OCI-LY7 (cell line): ENCODE data around the gene XPR1. TPM values are rescaled to one million over a fixed set of nuclear protein-coding genes. Genes with fewer than 3 reads are reported as not detected.

Experiments used
- BruUV-seq: library from RNA; stranded (reverse); fragments of 400-500 nt; replicated peaks from 2 replicates; lab custom pipeline; 2021; lab: Mats Ljungman, UMichigan
- CTCF ChIA-PET: fragments of 300-600 bp; sonication (Branson Sonifier 250); formaldehyde crosslinking; loops from one replicate; lab custom pipeline; 2022; ENCODE audit warnings: antibody characterized with exemption; ENCODE audit not compliant: unreplicated experiment; lab: Charles Lee
- POLR2A ChIA-PET: fragments of 300-600 bp; sonication (Branson Sonifier 250); formaldehyde crosslinking; loops from one replicate; lab custom pipeline; 2022; ENCODE audit warnings: antibody characterized with exemption; lab: Charles Lee
- DNase-seq: peaks from one replicate; pipeline ENCODE4 v3.0.0-alpha.2; 2015; ENCODE audit warnings: low spot score
- H2AFZ ChIP-seq: fragments of 200-600 bp; sonication (generic), shearing (Covaris generic); 2 replicates; pipeline ENCODE4 v1.6.1; 2014; ENCODE audit warnings: mild to moderate bottlenecking, antibody characterized with exemption, low read length, moderate library complexity
- H3K27ac ChIP-seq: fragments of 200-600 bp; sonication (generic); 2 replicates; pipeline ENCODE4 v1.5.1; 2014; ENCODE audit warnings: mixed run types, low read depth, mild to moderate bottlenecking, moderate library complexity, low read length, inconsistent platforms; ENCODE audit not compliant: poor library complexity, severe bottlenecking
- H3K36me3 ChIP-seq: fragments of 200-600 bp; sonication (generic); 2 replicates; pipeline ENCODE4 v1.6.1; 2014; ENCODE audit warnings: mild to moderate bottlenecking, antibody characterized with exemption, low read length, moderate library complexity, mixed read lengths; ENCODE audit not compliant: insufficient read depth
- H3K4me1 ChIP-seq: fragments of 200-600 bp; sonication (generic); 2 replicates; pipeline ENCODE4 v1.5.1; 2014; ENCODE audit warnings: mild to moderate bottlenecking, low read length; ENCODE audit not compliant: insufficient read depth, poor library complexity, severe bottlenecking
- H3K4me2 ChIP-seq: fragments of 200-600 bp; sonication (generic); 2 replicates; pipeline ENCODE4 v1.6.1; 2014; ENCODE audit warnings: mild to moderate bottlenecking, low read length
- H3K4me3 ChIP-seq: fragments of 200-600 bp; sonication (generic); 2 replicates; pipeline ENCODE4 v1.5.1; 2014; ENCODE audit warnings: mild to moderate bottlenecking, low read depth, low read length; ENCODE audit not compliant: poor library complexity, severe bottlenecking
- H3K79me2 ChIP-seq: fragments of 200-600 bp; sonication (generic); 2 replicates; pipeline ENCODE4 v1.6.1; 2016; ENCODE audit warnings: low read depth, mild to moderate bottlenecking, low read length, moderate library complexity, mixed read lengths; ENCODE audit not compliant: insufficient read depth
- H3K9me2 ChIP-seq: fragments of 200-600 bp; sonication (generic); 2 replicates; pipeline ENCODE4 v1.6.1; 2016; ENCODE audit warnings: mild to moderate bottlenecking, low read length, mixed read lengths; ENCODE audit not compliant: insufficient read depth
- H3K9me3 ChIP-seq: fragments of 200-600 bp; sonication (generic); 2 replicates; pipeline ENCODE4 v1.6.1; 2014; ENCODE audit warnings: mild to moderate bottlenecking, mixed run types, low read length, mixed read lengths
- H4K20me1 ChIP-seq: fragments of 200-600 bp; sonication (generic); 2 replicates; pipeline ENCODE4 v1.6.1; 2014; ENCODE audit warnings: mild to moderate bottlenecking, antibody characterized with exemption, low read length, moderate library complexity, mixed read lengths; ENCODE audit not compliant: insufficient read depth
- EZH2phosphoT487 ChIP-seq: fragments of 200-600 bp; sonication (generic); IDR thresholded peaks from 2 replicates; pipeline ENCODE4 v1.6.1; 2018; ENCODE audit warnings: low read depth, borderline replicate concordance, mild to moderate bottlenecking, mixed run types, antibody characterized with exemption, low read length, moderate library complexity, mixed read lengths
- intact Hi-C: fragments of 100-400 bp; cut with micrococcal nuclease; formaldehyde crosslinking; loops from one replicate; pipeline ENCODE4 v1.10.0; 2022; ENCODE audit not compliant: unreplicated experiment
- total RNA-seq, 2 experiments: library from RNA; depleted of rRNA in 1 of 2; stranded (reverse); fragments of >200 nt in 1 of 2; shearing (Covaris generic) in 1 of 2; gene quantifications; 2 replicates each; pipeline ENCODE4 v1.2.3, GENCODE V29; 2014 to 2022
- TF ChIP-seq, protein P1 (sequence below): fragments of 200-600 bp; sonication (generic); conservative IDR thresholded peaks from 2 replicates; pipeline ENCODE4 v1.5.1; 2014; ENCODE audit warnings: mild to moderate bottlenecking, antibody characterized with exemption, low read length, moderate library complexity, mixed read lengths

Gene XPR1
- total RNA-seq, 2 experiments from 2014 or later, result 8.6 to 17.2 TPM

DNA sequence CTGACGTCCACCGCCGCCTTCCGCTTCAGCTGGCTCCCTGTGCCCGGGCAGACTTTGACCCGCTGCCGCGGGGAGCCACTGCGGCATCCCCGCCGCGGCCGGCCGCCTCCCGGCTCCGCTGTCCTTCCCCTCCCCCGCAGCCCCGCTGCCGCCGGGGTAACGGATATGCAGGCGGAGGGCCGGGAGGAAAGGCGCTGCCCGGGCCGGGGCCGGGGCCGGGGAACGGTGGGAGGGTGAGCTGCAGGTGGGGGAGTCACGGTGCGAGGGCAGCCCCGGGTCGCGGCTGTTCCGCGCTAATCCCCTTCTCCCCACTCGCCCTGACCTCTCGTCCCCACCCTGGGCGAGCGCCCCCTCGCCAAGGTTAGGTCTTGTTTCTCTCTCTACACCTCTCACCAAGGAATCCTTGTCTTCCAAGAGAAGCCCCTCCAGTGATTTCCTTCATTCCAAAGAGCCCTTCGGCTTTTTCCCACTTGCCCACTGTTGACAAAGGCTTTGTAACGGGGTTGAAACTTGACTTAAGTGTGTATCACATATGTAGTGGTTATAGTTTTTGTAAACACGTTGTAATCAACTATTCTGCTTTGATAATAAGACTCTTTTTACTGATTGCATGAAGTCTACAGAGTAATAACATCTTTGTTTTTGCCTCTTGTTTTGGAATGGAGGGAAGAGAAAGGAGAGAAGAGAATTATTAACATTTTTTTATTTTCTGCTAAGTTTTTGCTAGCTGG, 669 bp downstream of the XPR1 start:
- intact Hi-C loops, result loop anchor here (1.0 to 5.0 kb wide), 4 partner anchors 129 to 510 kb away; partner anchors contain the start of gene MR1
- H3K79me2 ChIP-seq, result peaks cover 35% of the 10 kb centered on the region; the same call in 1 of the 2 replicates

DNA sequence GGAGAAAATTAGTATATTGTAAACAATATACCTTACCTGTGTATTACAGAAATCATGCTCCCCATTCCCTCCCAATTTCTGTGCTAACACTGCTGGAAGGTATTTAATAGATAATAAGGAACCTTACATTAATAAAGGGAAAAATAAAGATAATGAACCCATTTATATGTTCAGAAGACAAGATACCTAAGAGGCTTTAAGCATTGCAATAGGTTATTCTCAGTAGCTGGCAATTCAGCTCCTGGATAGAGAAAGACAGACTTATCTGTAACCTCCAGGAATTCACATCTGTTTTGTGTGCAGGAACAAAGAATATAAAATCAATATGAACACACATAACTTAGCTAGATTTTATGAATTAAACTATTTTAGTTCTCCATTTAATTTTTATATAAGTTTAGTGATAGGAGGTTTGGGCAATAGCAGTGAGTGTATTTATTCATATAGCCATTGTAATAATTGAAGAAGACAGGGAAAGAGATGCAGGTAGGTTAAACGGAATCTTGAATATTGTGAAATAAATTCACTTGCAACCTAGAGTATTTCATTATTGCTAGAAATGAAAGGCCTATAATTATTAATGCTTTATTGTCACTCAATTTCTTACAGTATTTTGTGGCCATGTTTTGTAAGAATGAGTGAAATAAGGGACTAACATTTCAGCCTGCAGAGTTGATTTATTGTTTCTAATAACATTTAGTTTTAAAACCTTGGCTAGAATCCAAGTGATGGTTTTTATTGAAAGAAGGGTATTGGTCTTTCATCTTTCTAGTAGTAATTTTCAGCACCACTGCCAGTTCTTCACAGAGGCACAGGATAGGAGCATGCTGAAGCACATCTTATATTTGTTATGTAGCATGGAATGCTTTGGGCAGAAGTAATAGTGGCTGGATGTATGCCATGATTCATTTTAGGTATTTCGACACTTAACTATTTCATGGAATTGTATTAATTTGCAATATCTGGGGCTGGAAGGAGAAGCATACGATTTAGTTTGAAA, 1.5 kb downstream of the XPR1 start:
- POLR2A ChIA-PET, result interaction anchor here (0.5 to 2.7 kb wide), 3 partner anchors 23 to 1601 kb away, joined by 3 to 8 read pairs (median 5); no protein-coding TSS in a partner anchor
- Histone ChIP-seq H2AFZ (0 out of 2 replicates have a peak overlapping the region, but pooled peaks have one; percentile 12), H3K9me2 (no peaks in the 10 kb centered on the region), H3K36me3 (no peaks in the 10 kb centered on the region), H3K79me2 (peaks cover 35% of the 10 kb centered on the region; the same call in 1 of the 2 replicates), H3K4me1 (peaks cover 25% of the 10 kb centered on the region), H3K27ac (no peak overlapping the region), H3K9me3 (no peaks in the 10 kb centered on the region), H4K20me1 (peaks cover 17% of the 10 kb centered on the region), H3K4me2 (peak overlapping the region; percentile 96), H3K4me3 (peak overlapping the region; percentile 82)
- BruUV-seq, result TSS peak; percentile 49
- intact Hi-C loops, result loop anchor here (5.0 kb wide), 2 partner anchors 229 to 509 kb away; no protein-coding TSS in a partner anchor
- DNase-seq, result peak; percentile 3
- TF ChIP-seq EZH2phosphoT487, result no peak
- TF ChIP-seq, protein P1, sequence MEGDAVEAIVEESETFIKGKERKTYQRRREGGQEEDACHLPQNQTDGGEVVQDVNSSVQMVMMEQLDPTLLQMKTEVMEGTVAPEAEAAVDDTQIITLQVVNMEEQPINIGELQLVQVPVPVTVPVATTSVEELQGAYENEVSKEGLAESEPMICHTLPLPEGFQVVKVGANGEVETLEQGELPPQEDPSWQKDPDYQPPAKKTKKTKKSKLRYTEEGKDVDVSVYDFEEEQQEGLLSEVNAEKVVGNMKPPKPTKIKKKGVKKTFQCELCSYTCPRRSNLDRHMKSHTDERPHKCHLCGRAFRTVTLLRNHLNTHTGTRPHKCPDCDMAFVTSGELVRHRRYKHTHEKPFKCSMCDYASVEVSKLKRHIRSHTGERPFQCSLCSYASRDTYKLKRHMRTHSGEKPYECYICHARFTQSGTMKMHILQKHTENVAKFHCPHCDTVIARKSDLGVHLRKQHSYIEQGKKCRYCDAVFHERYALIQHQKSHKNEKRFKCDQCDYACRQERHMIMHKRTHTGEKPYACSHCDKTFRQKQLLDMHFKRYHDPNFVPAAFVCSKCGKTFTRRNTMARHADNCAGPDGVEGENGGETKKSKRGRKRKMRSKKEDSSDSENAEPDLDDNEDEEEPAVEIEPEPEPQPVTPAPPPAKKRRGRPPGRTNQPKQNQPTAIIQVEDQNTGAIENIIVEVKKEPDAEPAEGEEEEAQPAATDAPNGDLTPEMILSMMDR, result no peak
- CTCF ChIA-PET, result no interaction called here

More for the DNA sequence above, 669 bp downstream of the XPR1 start:
- Histone ChIP-seq H3K9me3 (no peaks in the 10 kb centered on the region), H3K4me1 (peaks cover 25% of the 10 kb centered on the region), H3K4me2 (peak overlapping the region; percentile 96), H3K4me3 (peak overlapping the region; percentile 82), H3K36me3 (no peaks in the 10 kb centered on the region), H3K9me2 (no peaks in the 10 kb centered on the region), H4K20me1 (peaks cover 17% of the 10 kb centered on the region), H2AFZ (peak overlapping the region; percentile 12), H3K27ac (peak overlapping the region; percentile 76)
- peak; percentile 70 for DNase-seq
- TF ChIP-seq EZH2phosphoT487, result no peak
- TF ChIP-seq, protein P1, result peak; percentile 69
- ChIA-PET CTCF (no interaction called here), POLR2A (interaction anchor here (0.5 to 2.7 kb wide), 5 partner anchors 8 to 1600 kb away, joined by 3 to 8 read pairs (median 5); no protein-coding TSS in a partner anchor)
- BruUV-seq, result no TSS peak
